Activated T-cell treated with anti-CD3 and anti-CD28 coated beads for 48 hours (primary cell): ENCODE results near the gene NT5C.

Experiments used
- DNase-seq: peaks from one replicate; pipeline ENCODE4 v3.0.0-alpha.2; 2020; ENCODE audit warnings: low read depth

NT5C gene

DNA sequence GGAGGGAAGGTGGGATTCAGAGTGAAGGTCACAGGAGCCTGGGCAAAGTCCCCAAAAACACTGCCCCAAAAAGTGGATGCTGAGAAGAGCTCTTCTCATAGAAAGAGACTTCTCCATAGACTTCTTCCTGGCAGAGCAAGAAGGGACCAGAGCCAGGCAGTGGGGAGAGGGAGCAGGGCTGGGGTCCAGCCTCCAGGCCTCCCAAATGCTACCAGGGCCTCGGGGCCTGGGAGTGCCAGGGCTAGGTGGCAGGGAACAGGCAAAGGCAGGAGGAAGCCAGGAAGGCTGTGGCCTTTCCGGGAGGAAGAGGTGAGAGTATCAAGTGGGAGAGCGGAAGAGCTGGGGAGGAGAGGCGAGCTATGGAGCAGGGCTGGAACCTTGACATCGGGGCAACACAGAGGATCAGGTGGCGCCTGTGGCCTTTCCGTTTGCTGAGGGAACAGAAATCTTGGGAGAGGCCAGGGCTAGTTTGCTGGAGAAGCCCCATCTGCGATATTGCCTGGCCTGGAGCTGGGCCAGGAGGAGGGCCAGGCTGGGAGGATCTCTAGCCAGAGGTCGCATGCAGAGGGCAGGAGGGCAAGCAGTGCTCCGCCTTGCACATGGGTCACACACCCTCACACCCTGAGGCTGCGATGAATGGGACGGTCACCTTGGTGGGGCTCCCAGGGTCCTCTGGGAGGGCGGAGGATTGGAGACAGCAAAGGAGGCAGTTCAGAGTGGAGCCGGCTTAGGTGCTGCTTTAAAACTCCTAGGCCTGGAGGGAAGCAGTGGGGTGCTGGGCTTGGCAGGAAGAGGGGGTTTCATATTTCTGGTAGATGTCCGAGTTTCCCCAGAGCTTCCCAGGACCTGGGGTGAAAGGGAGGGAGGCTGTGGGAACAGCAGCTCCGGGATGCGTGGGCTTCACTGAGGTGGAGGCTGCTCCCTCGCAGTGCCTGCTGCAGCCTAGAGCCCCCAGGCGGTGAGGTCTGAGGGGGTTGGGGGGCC is 40.4 kb downstream of the NT5C start:
- DNase-seq: no peak

DNA sequence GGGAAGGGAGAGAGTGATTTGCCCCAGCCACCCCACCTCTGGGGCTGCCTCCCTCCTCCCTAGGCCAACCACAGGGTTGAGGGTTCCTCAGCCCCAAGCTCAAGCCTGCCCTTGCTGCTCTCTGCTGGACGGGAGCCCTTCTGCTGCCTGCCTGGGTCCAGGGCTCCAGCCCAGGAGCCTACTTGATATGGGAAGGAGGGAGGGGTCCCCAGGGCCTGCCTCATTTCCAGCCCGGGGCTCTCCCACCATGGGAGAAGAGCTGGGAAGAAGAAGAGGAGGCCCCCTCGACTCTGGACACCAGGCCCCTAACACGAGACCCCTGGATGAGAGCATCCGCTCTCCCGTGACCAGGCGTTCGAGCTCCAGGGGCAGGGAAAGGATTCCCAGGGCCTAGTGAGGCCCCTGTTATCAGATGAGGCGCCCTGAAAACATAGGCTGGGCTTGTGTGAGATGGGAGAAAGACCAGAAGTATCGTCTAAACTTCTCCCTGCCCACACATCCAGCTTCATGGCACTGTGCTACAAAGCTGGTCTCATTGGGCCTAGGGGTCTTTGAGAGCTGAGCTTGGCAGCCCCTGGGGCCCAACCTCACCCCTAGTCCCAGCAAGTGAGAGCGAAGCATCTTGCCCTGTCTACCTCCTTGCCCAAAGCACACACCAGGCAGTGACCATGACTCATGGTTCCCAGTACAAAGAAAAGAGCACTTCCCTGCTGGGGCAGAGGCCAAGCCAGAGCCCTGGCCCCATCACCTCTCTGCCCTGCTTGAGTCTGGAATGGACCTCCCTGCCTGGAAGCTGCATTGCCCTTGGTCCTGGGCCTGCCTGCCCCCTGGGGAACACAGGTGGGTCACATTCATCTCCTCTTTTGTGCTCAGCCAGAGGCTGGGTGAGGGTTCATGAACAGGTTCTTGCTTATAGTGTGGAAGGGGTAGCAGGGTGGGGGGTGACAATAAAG is 42.8 kb downstream of the NT5C start:
- DNase-seq: no peak

DNA sequence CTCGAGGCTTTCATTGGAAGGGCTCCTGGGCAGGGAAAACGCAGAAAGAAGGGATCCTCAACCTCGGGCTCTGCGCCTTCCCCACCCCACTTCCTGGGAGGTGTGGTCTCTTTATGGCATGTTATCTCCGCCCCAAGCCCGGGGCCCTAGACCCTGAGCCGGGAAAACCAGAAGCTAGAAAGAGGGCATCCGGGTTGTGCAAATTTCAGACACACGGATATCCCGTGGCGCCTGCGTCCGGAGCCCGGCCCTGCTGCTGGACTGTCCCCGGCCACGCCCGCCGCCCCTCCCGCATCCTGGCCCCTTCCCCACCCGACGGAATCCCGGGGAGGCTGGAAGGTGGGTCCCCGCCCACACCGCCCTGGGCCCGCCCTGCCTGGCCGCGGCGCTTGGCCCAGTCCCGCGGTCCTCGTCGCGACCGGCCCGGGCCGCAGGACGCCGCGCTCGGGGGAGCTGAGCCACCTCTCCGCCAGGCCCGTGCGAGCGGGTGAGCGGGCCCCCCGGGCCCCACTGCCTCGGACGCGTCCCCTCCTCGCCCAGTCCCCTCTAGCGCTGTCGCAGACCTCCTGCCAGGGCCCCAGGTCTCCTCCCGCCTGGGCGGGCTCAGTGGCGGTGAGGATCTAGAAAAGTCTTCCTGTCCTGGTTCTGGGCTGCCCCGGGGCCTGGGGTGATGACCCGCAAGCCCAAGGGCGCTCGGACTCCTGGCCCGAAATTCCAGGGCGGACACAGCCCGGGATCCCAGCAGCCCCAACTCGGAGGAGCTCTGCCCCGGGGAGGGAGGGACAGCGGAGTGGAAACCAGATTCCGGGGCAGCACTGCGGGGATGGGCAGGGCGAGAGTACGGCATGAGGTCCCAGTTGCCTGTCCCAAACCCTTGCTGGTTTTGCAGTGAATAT is 43.7 kb downstream of the NT5C start, which contains the start of gene SLC16A5:
Gene SLC16A5, plus strand, starts transcription at position 397 of the 896 bp plus-strand sequence. CDS start 5,683 bp downstream, outside the sequence.
- DNase-seq: no peak

DNA sequence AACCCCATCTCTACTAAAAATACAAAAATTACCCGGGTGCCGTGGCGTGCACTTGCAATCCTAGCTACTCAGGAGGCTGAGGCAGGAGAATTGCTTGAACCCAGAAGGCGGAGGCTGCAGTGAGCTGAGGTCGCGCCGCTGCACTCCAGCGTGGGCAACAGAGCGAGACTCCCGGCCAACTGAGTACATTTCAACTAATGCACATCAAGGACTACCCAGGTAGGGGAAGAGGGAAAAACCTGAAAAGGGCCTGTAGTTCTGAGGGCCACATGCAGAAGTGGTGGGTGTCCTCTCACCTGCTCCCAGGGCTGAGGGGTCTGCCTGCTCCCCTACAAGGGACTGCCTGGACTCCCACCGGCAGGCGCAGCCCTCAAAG is 44.4 kb downstream of the NT5C start:
- DNase-seq: no peak

DNA sequence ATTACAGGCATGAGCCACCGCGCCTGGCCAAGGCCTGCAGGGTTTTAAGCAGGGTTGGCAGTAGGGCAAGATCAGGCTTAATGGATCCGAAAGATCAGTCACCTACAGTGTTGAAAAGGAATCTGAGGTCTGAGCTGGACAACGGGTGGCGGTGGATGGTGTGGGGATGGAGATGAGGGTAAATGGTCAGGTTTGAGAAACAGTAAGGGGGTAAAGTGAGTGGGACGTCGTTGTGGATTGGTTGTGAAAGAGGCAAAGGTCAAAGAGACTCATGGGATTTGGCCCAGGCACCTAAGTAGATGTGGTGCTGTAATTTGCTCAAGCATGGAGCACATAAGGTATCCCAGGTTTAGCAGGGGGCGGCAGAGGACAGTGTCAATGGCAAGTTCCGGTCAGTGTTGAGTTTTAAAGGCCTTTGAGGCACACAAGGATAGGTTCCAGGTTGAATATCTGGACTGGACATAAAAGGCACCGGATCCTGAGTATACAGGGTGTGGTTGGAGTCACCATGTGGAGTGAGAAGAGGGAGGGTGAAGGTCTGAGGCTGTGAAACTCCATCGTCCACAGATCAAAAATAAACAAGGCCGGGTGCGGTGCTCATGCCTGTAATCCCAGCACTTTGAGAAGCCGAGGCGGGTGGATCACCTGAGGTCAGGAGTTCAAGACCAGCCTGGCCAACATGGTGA is 44.9 kb downstream of the NT5C start:
- no peak for DNase-seq

DNA sequence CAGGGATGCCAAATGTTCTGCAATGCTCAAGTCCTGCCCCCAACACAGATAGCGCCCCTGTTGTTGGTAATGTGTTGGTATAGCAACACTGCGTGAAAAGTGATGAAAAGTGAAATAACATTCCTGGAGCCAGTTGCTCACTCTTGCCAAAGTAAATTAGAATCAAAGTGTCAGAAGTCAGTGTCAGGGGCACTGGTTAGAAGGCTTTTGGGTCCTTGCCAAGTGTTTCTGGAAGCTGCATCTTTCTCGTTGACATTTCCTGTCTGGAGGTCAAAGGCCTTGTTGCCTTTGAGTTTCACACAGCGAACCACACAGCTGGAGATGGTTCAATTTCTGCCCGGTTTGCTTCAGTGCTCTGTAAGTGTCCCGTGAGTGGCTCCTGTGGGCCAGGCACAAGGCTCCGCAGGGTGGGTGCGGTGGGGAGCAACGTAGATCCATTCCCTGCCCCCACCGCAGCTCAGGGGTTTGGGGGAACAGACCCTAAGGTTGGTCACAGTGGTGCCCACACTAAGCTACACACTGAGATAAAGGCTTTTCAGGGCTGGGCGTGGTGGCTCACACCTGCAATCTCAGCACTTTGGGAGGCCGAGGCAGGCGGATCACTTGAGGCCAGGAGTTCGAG is 47.4 kb downstream of the NT5C start:
- DNase-seq: no peak

DNA sequence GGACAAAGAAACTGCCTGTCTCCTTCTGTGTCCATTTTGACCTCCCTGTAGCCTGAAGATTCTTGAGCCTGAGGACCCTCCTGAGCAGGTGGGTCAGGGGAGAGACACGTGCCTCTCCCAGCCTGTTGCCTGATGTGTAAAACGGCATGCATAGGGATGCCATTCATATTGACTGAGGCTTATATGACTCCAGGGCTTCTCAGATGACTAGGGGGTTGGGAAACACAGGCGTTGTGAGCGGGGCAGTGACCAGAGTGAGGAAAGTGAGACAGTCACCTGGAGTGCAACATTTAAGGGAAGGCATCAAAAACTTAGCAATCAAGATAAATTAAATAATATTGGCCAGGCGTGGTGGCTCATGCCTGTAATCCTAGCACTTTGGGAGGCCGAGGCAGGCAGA is 48.9 kb downstream of the NT5C start:
- DNase-seq: no peak

DNA sequence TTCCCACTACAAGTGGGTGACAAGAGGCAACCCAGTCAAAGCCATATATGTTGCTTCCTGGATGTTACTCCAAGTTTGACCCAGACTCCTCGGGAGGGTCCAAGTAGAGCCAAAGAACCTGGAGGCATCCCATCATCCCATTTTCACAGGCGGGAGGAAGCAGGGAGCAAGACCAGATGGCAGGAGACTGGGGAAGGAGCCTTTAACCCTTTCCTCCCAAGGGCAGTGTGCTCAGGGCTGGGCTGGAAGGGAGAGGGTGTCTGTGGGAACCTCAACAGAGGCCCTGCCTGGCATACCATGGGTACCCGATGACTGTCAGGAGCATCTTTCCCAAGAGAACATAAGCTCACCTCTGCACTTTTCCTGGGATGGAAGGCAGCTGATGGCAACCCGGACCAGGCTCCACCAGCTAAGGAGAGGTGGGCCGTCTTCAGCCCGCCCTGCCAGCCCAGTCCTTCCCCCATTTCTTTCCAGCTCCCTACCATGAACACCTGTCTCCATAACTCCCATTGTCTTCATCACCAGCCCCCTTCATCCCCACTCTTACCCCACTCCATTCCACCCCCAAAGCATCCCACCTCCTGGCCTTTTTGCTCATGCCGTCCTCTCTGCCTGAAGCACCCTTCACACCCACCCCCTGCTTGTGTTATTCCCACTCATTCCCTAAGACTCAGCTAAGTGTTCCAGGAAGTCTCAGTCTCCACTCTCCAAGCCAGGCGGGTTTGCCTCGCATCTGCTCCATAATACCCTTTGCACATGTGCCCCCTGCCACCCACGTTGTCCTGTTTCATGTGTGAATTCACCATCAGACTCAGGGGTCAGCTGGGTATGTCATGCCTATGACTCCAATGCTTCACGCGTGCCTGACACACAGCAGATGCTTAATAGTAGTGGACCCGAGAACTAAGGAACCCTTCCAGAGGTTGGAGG is 49.7 kb downstream of the NT5C start:
- DNase-seq: no peak
